ENCODE results near the gene CHIT1.

DNA sequence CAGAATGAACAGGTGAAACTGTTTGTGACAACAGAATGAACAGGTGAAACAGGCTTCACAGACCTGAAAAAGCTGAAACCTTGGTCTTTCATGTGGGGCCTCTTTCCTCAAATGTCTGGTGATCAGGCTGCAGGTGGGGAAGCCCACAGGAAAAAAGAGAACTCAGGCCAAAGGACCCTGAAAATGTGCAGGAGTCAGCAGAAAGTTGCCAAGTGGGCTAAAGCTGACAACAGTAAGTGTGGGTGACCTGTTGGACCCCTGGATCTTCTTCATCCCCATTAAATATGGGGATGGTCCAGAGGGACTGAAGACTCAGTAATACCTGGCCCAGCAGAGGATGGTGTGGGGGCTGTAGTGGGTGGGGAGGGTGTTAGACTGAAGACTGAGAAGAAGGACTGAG, 9.1 kb upstream of the CHIT1 start:
- TF ChIP-seq, protein P1, sequence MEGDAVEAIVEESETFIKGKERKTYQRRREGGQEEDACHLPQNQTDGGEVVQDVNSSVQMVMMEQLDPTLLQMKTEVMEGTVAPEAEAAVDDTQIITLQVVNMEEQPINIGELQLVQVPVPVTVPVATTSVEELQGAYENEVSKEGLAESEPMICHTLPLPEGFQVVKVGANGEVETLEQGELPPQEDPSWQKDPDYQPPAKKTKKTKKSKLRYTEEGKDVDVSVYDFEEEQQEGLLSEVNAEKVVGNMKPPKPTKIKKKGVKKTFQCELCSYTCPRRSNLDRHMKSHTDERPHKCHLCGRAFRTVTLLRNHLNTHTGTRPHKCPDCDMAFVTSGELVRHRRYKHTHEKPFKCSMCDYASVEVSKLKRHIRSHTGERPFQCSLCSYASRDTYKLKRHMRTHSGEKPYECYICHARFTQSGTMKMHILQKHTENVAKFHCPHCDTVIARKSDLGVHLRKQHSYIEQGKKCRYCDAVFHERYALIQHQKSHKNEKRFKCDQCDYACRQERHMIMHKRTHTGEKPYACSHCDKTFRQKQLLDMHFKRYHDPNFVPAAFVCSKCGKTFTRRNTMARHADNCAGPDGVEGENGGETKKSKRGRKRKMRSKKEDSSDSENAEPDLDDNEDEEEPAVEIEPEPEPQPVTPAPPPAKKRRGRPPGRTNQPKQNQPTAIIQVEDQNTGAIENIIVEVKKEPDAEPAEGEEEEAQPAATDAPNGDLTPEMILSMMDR (IDR thresholded peaks at IDR 0.05): no peak
- TF ChIP-seq POLR2A (IDR thresholded peaks at IDR 0.05): no peak
- TF ChIP-seq EP300 (IDR thresholded peaks at IDR 0.05): no peak

All from ovary (tissue), 3 donors.